H9 (cell line): ENCODE measurements around the gene ZNF286A. TPM values are rescaled to one million over a fixed set of nuclear protein-coding genes. Genes with fewer than 3 reads are reported as not detected.
A peak's percentile ranks its signal among the peaks of the same experiment; 100 is the strongest.
"Not testable (repeated sequence)": the region's sequence is repeated elsewhere in the genome, so short reads cannot be mapped to it uniquely, and the experiment has no call there.

Experiments
- DNase-seq: peaks from one replicate; pipeline ENCODE4 v3.0.0-alpha.2; 2017
- H2AFZ ChIP-seq: one replicate; pipeline ENCODE4 v1.6.1; 2013; ENCODE audit warnings: mild to moderate bottlenecking, low read length, control low read depth, moderate library complexity
- H2AK5ac ChIP-seq: 2 replicates; pipeline ENCODE4 v1.6.1; 2013; ENCODE audit warnings: low read length, control low read depth, mixed read lengths; ENCODE audit not compliant: insufficient read length
- H2BK120ac ChIP-seq: one replicate; pipeline ENCODE4 v1.6.1; 2013; ENCODE audit warnings: low read depth, mild to moderate bottlenecking, low read length, control low read depth, inconsistent platforms; ENCODE audit not compliant: poor library complexity, severe bottlenecking
- H2BK12ac ChIP-seq: 2 replicates; pipeline ENCODE4 v1.6.1; 2013; ENCODE audit warnings: low read length, control low read depth, mixed read lengths, low read depth; ENCODE audit not compliant: insufficient read length
- H2BK15ac ChIP-seq: 2 replicates; pipeline ENCODE4 v1.6.1; 2013; ENCODE audit warnings: low read depth, low read length, control low read depth
- H2BK20ac ChIP-seq: one replicate; pipeline ENCODE4 v1.6.1; 2013; ENCODE audit warnings: low read depth, mild to moderate bottlenecking, low read length, control low read depth, inconsistent platforms; ENCODE audit not compliant: poor library complexity, severe bottlenecking
- H2BK5ac ChIP-seq: 2 replicates; pipeline ENCODE4 v1.6.1; 2013; ENCODE audit warnings: low read length, control low read depth, mixed read lengths; ENCODE audit not compliant: insufficient read length
- H3K14ac ChIP-seq: 2 replicates; pipeline ENCODE4 v1.6.1; 2013; ENCODE audit warnings: low read length, control low read depth; ENCODE audit not compliant: insufficient read depth
- H3K18ac ChIP-seq: 2 replicates; pipeline ENCODE4 v1.6.1; 2013; ENCODE audit warnings: low read depth, mild to moderate bottlenecking, mixed read lengths, low read length, control low read depth; ENCODE audit not compliant: insufficient read length
- H3K23ac ChIP-seq: 2 replicates; pipeline ENCODE4 v1.6.1; 2013; ENCODE audit warnings: low read length, control low read depth, mixed read lengths, low read depth; ENCODE audit not compliant: insufficient read length
- H3K23me2 ChIP-seq: 2 replicates; pipeline ENCODE4 v1.6.1; 2013; ENCODE audit warnings: low read depth, mild to moderate bottlenecking, mixed read lengths, low read length, control low read depth; ENCODE audit not compliant: insufficient read length, poor library complexity, severe bottlenecking
- H3K27ac ChIP-seq: 2 replicates; pipeline ENCODE4 v1.5.1; 2013; ENCODE audit warnings: low read length, control low read depth, mixed read lengths, low read depth; ENCODE audit not compliant: insufficient read length
- H3K27me3 ChIP-seq: 2 replicates; pipeline ENCODE4 v1.6.1; 2013; ENCODE audit warnings: low read length, control low read depth, inconsistent platforms; ENCODE audit not compliant: insufficient read depth
- H3K4ac ChIP-seq: 2 replicates; pipeline ENCODE4 v1.6.1; 2013; ENCODE audit warnings: low read depth, mild to moderate bottlenecking, control low read depth, inconsistent platforms, low read length, moderate library complexity
- H3K4me1 ChIP-seq: 2 replicates; pipeline ENCODE4 v1.6.1; 2013; ENCODE audit warnings: low read length, control low read depth, inconsistent platforms; ENCODE audit not compliant: insufficient read depth
- H3K4me2 ChIP-seq: 2 replicates; pipeline ENCODE4 v1.6.1; 2013; ENCODE audit warnings: low read length, control low read depth, mixed read lengths; ENCODE audit not compliant: insufficient read length, insufficient read depth
- H3K56ac ChIP-seq: 2 replicates; pipeline ENCODE4 v1.6.1; 2013; ENCODE audit warnings: low read depth, mild to moderate bottlenecking, mixed read lengths, low read length, control low read depth; ENCODE audit not compliant: insufficient read length
- H3K79me1 ChIP-seq: 2 replicates; pipeline ENCODE4 v1.6.1; 2013; ENCODE audit warnings: low read depth, mild to moderate bottlenecking, moderate library complexity, low read length, control low read depth, inconsistent platforms; ENCODE audit not compliant: insufficient read depth, poor library complexity, severe bottlenecking
- H3K79me2 ChIP-seq: 2 replicates; pipeline ENCODE4 v1.6.1; 2013; ENCODE audit warnings: low read length, control low read depth, inconsistent platforms; ENCODE audit not compliant: insufficient read depth
- H3K9ac ChIP-seq: 2 replicates; pipeline ENCODE4 v1.6.1; 2013; ENCODE audit warnings: low read length, control low read depth, mixed read lengths; ENCODE audit not compliant: insufficient read length; ENCODE audit errors: extremely low read depth
- H3K9me3 ChIP-seq: one replicate; pipeline ENCODE4 v1.6.1; 2013; ENCODE audit warnings: low read depth, low read length, inconsistent platforms; ENCODE audit not compliant: control insufficient read depth
- H3T11ph ChIP-seq: one replicate; pipeline ENCODE4 v1.6.1; 2013; ENCODE audit warnings: mild to moderate bottlenecking, low read length, control low read depth, inconsistent platforms
- H4K20me1 ChIP-seq: one replicate; pipeline ENCODE4 v1.6.1; 2013; ENCODE audit not compliant: control insufficient read depth, insufficient read length, insufficient read depth
- H4K5ac ChIP-seq: 2 replicates; pipeline ENCODE4 v1.6.1; 2013; ENCODE audit warnings: low read depth, mild to moderate bottlenecking, mixed read lengths, low read length, control low read depth; ENCODE audit not compliant: insufficient read length
- H4K8ac ChIP-seq: replicated peaks from 2 replicates; pipeline ENCODE4 v1.6.1; 2013; ENCODE audit warnings: low read length, control low read depth, mixed read lengths, low read depth; ENCODE audit not compliant: insufficient read length
- H4K91ac ChIP-seq: 2 replicates; pipeline ENCODE4 v1.6.1; 2013; ENCODE audit warnings: low read depth, mild to moderate bottlenecking, moderate library complexity, mixed read lengths, low read length, control low read depth; ENCODE audit not compliant: insufficient read length
- H3K27ac Mint-ChIP-seq, 3 experiments: 2 replicates in 2 of 3; 3 replicates in 1 of 3; pipeline ENCODE4 v1.8.0; 2020 to 2021; ENCODE audit warnings: mixed read lengths in 3 of 3, mild to moderate bottlenecking in 1 of 3, moderate library complexity in 1 of 3
- H3K27me3 Mint-ChIP-seq: 2 replicates; pipeline ENCODE4 v1.8.0; 2021; ENCODE audit warnings: low read depth, mild to moderate bottlenecking, moderate library complexity, mixed read lengths
- H3K36me3 Mint-ChIP-seq, 3 experiments: 2 replicates in 2 of 3; 3 replicates in 1 of 3; pipeline ENCODE4 v1.8.0; 2020 to 2021; ENCODE audit warnings: low read depth in 3 of 3, mixed read lengths in 3 of 3; ENCODE audit not compliant: insufficient read depth in 1 of 3
- H3K4me1 Mint-ChIP-seq, 2 experiments: 2 replicates each; pipeline ENCODE4 v1.8.0; 2020; ENCODE audit warnings: mixed read lengths in 2 of 2
- H3K4me3 Mint-ChIP-seq, 2 experiments: 2 replicates in 1 of 2; 3 replicates in 1 of 2; pipeline ENCODE4 v1.8.0; 2020 to 2021; ENCODE audit warnings: mild to moderate bottlenecking in 2 of 2, mixed read lengths in 2 of 2, moderate library complexity in 1 of 2
- H3K9me3 Mint-ChIP-seq, 2 experiments: 2 replicates in 1 of 2; 3 replicates in 1 of 2; pipeline ENCODE4 v1.8.0; 2020; ENCODE audit warnings: mild to moderate bottlenecking in 2 of 2, mixed read lengths in 2 of 2, moderate library complexity in 1 of 2
- CTCF ChIP-seq: fragments of 200-600 bp; sonication (generic); conservative IDR thresholded peaks from 3 replicates; pipeline ENCODE4 v1.8.0; 2021; ENCODE audit warnings: antibody characterized with exemption, mild to moderate bottlenecking
- WGBS: extraction: QIAGEN DNeasy Blood & Tissue Kit; methylation state at CpG from one replicate; pipeline ENCODE4 v1.1.7; 2013; ENCODE audit warnings: missing lambda C conversion rate, low lambda C conversion rate, mixed read lengths; ENCODE audit not compliant: insufficient read length; ENCODE audit errors: extremely low coverage; 5-methylcytosine and 5-hydroxymethylcytosine counted together
- total RNA-seq: library from RNA; stranded (reverse); gene quantifications from 2 replicates; pipeline ENCODE4 v1.2.1, GENCODE V29; 2021

Gene ZNF286A
- total RNA-seq, 1 experiment from 2014 or later = 101 TPM

GRCh38 chr17:15652960-15653359 lies 46.6 kb upstream of the ZNF286A start:
- Mint-ChIP-seq H3K27me3 (peaks cover 1% of the 10 kb centered on the region; the same call in 1 of the 2 replicates), H3K27ac (no peak overlapping the region), H3K4me1 (peaks cover 33 to 46% of the 10 kb centered on the region in 2 experiments), H3K36me3 (peaks cover 5 to 24% (median 15%) of the 10 kb centered on the region in 3 experiments; a peak in 6 of 7 replicates), H3K9me3 (no peaks in the 10 kb centered on the region), H3K4me3 (no peak overlapping the region)
- H3K9me3 ChIP-seq = no peaks in the 10 kb centered on the region
- no peak overlapping the region for H2BK5ac ChIP-seq
- no peak overlapping the region for H3K14ac ChIP-seq
- H3K56ac ChIP-seq = no peak overlapping the region
- no peak overlapping the region for H2AFZ ChIP-seq
- no peak overlapping the region for H3K4ac ChIP-seq
- no CpG with 5 or more reads among the region's 6 CpGs for WGBS
- DNase-seq = no peak
- TF ChIP-seq CTCF = no peak
- H3K9ac ChIP-seq = no peak overlapping the region
- H3K4me2 ChIP-seq = no peak overlapping the region
- no peaks in the 10 kb centered on the region for H4K20me1 ChIP-seq
- H2AK5ac ChIP-seq = no peak overlapping the region
- H4K5ac ChIP-seq = no peak overlapping the region
- no peak overlapping the region for H3K18ac ChIP-seq
- no peak overlapping the region for H4K91ac ChIP-seq
- no peak overlapping the region for H2BK12ac ChIP-seq
- H4K8ac ChIP-seq = no peak overlapping the region
- no peak overlapping the region for H2BK15ac ChIP-seq
- H2BK20ac ChIP-seq = no peak overlapping the region
- H2BK120ac ChIP-seq = no peak overlapping the region
- H3K23ac ChIP-seq = no peak overlapping the region
- H3K23me2 ChIP-seq = no peaks in the 10 kb centered on the region
- H3K27ac ChIP-seq = no peak overlapping the region
- peaks cover 3% of the 10 kb centered on the region; the same call in 1 of the 2 replicates for H3K4me1 ChIP-seq
- no peaks in the 10 kb centered on the region for H3K79me2 ChIP-seq
- H3K27me3 ChIP-seq = no peaks in the 10 kb centered on the region
- no peaks in the 10 kb centered on the region for H3K79me1 ChIP-seq
- H3T11ph ChIP-seq = no peak overlapping the region

GRCh38 chr17:15654401-15654800 lies 45.2 kb upstream of the ZNF286A start:
- not testable (repeated sequence) for H2BK20ac ChIP-seq, H3K9me3 ChIP-seq, H3K23me2 ChIP-seq, H3K9me3 Mint-ChIP-seq, H3K23ac ChIP-seq, H3K4me1 ChIP-seq, H3K18ac ChIP-seq, H2AFZ ChIP-seq, H3K79me1 ChIP-seq, H3T11ph ChIP-seq, H2BK120ac ChIP-seq, H2AK5ac ChIP-seq, DNase-seq, H2BK12ac ChIP-seq, H3K4me3 Mint-ChIP-seq, H3K27ac ChIP-seq, H3K27me3 Mint-ChIP-seq, H3K14ac ChIP-seq, H3K27me3 ChIP-seq, H4K5ac ChIP-seq, H4K20me1 ChIP-seq, H3K79me2 ChIP-seq, H3K4ac ChIP-seq, H3K4me2 ChIP-seq, H3K56ac ChIP-seq, H4K91ac ChIP-seq, H2BK5ac ChIP-seq, H2BK15ac ChIP-seq, H4K8ac ChIP-seq, H3K9ac ChIP-seq
- WGBS = no CpG with 5 or more reads among the region's 3 CpGs
- Mint-ChIP-seq H3K36me3 (peaks cover 3 to 24% (median 18%) of the 10 kb centered on the region in 3 experiments; a peak in 6 of 7 replicates), H3K4me1 (peaks cover 33 to 46% of the 10 kb centered on the region in 2 experiments), H3K27ac (peak overlapping the region in 1 of 3 experiments; percentile 30; a peak in 4 of 7 replicates)
